Stimulated activated CD8-positive, alpha-beta memory T cell treated with anti-CD3 and anti-CD28 coated beads, Interleukin-12 subunit alpha, Interleukin-12 subunit beta, amount 100 ng/mL, for 24 hours (primary cell): Measurements from ENCODE around the gene DLGAP5.

Experiments
- DNase-seq: peaks from one replicate; pipeline ENCODE4 v3.0.0-alpha.2; 2020; ENCODE audit errors: extremely low read depth

The DLGAP5 gene

DNA sequence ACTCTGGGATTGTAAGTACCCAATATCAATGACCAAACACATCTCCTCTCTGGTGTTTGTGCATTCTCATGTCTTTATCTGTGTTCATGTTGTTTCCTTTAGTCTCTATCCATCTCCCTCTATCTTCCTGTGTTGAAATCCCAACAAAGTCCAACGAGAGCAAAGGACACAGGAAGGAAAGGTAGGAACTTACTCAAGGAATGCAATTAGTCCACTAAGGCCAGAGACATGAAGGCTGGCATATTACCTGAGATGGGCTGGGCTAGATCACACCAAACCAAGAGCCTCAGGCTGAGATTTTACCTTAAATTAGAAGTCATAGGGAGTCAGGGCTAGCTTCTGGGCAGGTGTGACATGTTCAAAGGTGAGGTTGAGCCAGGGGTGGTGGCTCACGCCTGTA lies 76.7 kb downstream of the DLGAP5 start:
- DNase-seq, result no peak

DNA sequence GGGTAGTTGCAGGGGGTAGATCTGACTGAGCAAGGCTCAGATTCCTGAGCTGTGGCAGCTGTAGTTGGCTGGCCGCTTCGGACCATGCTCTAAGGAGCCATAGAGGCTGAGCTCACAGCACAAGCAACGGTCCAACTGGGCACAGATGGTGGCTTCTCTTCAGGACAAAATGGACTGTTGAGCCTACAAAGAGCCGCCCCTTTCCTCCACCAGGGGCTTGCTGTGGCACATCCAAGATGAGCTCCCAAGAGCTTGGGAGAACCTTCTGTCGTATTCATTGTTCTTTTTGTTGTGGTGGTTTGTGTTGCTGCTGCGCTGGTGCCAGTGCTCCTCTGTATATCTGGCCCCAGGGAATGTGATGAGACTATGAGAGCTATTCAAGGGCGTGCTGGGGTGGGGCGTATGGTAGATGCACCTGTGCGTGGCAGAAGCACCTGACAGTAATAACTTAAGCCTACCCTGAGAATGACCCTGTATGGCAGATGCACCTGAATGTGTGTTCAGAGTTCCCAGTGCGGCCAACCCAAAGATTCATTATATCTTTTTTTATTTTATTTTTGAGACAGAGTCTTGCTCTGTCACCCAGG lies 80.2 kb downstream of the DLGAP5 start:
- DNase-seq, result no peak

DNA sequence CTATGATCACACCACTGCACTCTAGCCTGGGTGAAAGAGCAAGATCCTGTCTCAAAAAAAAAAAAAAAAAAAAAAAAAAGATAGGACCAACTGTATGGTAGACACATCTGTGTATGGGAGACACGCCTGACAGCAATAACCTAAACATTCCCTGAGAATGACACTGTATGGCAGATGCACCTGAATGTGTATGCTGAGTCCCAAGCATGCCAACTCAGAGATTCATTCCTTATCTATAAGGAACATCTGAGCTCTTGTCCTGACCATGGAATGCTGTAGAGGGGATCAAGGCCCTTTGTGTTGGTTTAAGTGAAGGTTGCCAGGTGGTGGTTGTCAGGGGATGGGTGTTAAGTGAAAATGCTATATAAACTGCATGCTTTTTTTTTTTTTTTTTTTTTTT lies 81.5 kb downstream of the DLGAP5 start:
- DNase-seq, result no peak

DNA sequence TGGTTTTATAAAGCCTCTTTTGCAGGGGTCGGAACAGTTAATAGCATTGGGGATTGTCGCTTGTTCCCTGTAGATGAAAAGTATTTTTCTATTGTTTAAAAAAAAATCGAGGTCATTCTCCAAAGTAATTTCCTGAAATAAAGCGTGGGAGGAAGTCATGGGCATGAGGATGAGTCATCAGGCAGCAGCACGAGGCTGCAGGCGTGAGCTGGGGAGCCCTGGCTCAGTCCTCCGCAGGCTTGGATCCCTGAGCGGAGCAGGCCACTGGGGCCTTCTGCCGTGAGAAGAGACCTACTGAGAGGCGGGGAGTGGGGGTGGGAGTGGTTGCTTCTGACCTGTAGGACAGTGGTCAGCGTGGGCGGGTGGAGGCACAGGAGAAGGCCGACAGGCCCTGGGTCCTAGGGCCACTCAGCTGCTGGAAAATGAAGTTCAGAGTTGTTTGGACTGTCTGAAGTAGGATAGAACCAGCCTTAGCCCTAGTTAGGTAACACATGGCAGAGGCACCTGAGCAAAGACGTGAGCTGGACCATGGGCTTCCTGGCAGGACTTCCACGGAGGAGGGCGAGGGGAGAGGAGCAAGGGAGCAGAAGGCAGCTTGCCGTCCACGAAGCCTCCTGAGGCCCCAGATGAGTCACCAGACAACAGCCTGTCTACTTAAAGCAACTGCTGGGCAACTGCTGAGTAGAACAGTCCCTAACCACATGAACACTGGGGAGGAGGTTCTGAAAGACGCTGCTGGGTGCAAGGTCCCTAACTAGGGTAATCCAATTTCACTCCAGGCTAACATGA lies 83.4 kb downstream of the DLGAP5 start:
- no peak for DNase-seq

DNA sequence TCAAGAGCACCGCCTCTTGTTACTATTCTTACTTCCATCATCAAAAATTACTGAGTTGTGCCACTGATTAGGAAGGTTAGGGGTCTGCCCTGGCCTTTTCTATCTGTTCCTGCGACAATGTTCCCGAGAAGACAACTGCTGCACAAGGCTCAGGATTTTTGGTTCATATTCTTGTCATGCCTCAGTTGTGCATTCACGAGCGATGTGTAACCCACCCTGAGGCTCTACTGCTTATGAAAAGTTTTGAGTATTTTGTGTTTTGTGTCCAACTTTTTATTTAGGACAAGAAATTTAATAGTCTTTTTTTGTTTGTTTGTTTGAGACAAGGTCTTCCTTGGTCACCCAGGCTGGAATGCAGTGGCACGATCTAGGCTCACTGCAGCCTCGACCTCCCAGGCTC lies 85.4 kb downstream of the DLGAP5 start:
- DNase-seq, result no peak

DNA sequence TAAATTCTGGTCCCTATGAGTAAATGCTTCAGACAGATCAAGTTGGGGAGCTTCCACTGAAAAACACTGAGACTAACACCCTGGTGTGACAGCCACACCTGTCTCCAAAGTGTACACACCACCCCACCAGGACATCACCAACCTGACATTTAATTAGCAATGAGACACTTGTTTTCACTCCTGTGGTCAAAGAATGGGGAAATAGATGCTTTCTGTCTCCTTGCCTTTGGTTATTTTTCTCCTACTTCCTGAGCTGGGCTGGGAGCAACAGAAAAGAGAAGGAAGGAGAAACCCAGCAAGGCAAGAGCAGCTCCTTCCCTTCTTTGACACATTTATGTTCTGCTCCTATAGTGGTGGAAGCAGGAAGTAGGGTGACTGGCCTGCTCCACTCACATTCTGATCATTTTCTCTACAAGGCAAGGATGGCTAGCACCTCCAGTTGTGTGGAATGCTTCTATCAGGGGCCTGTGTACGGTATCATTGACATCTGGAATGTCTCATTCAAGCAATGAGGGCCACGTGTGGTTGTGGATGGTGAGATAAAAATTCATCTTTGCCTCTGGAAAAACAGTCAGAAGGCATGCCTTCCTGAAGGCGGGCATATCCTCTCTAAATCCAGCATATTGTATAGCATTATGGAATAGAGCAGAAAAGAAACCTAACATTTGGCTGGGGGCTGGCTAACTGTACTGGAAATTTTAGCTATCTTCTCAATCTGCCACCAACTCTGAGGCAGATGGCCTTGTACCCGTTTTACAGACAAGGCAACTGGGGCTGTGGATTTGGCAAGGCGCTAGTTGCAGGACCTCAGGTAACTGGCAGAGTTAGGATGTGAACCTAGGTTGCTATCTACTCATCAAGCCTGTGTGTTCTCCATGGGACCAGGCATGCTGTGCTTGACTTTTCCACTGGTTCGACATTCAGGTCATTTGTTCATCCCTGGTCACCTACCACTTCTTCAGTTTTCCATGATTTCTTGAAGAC lies 87.1 kb downstream of the DLGAP5 start:
- no peak for DNase-seq

DNA sequence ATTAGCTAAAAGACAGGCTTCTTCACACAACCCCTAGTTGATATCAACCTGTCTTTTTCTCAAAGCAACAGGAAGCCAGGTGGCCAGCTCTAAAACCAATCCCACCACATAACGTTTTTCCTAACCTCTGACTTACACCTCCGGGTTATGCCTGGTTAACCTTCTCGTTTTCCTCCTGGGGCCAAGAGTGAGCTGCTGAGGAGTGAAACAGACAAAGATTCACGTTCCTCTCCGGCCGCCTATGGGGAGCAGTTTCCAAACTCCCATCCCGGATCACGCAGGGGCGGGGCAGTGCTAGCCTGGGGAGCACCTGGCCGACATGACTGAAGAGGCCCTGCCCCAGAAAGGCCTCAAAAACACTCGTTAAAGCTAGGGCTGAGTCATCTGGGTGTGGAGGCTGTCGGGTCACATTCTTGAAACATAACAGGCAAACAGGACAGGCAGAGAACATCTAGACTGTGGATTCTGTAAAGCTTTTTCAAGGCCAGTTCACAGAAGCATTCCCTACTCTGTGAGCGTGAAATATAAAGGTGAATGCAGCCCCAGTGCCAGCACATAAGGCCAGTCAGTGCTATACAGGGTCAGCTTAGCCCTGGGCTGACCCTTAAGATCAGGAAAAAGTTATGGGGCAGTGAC lies 88.3 kb downstream of the DLGAP5 start:
- no peak for DNase-seq

DNA sequence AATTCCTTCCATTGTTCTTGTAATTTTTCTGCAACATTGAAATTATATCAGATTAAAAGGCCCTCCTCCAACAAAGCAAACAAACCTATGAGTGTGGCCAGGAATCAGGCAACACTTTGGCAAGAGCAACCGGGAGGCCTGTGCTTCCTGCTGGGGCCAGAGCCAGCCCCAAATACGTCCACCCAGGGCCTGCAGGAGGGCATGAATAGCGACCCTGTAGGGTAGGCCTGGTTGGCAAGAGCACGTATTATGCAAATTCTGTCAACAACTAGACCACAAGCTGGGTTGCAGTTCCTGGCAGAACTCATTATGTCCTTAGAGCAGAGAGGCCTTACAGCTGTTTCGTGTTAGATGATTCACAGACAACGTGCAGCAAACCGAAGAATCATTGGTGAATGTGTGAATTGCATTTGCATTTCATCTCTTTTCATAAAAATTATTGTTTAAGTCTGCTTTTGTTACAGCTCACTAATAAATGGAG lies 89.2 kb downstream of the DLGAP5 start:
- DNase-seq, result peak; percentile 14

DNA sequence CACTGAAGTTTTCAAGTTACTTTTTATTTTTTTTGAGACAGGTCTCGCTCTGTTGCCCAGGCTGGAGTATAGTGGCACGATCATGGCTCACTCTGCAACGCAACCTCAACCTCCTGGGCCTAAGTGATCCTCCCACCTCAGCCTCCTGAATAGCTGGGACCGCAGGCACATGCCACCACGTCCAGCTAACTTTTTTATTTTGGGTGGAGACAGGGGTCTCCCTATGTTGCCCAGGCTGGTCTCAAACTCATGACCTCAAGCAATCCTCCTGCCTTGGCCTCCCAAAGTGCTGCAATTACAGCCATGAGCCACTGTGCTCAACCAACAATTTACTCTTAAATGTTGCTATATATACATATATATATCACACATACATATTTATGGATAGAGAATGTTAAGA lies 89.7 kb downstream of the DLGAP5 start:
- DNase-seq, result no peak

DNA sequence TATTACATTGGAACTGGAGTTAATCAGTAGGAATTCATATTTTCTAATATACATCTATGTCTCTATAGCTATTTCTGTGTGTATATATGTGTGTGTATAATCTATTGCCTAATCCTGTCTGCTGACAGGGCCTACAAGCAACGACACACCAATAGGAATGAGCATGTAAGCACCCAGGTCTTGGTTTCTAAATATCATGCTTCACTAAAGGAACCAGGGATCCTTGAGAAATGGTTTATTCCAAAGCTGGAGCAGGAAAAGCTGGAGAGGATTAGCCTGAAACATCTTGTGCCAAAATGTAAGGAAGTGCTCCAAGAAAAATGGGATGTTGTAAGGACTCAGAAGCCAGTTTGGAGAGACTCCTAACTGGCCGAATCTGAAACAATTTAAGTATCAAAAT lies 91.6 kb downstream of the DLGAP5 start:
- DNase-seq, result no peak

DNA sequence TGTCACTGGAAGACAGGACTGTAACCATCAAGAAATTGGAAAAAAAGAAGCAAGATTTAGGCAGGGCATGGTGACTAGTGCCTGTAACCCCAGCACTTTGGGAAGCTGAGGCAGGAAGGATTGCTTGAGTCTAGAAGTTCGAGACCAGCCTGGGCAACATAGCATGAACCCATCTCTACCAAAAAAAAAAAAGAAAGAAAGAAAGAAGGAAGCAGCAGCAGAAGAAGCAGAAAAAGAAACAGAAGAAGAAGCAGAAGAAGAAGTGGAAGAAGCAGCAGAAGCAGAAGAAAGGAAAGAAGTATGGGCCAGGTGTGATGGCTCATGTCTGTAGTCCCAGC lies 92.9 kb downstream of the DLGAP5 start:
- no peak for DNase-seq
